Measurements from ENCODE around the gene SEM1.
"Not testable (repeated sequence)": the region's sequence is repeated elsewhere in the genome, so short reads cannot be mapped to it uniquely, and the experiment has no call there.

The SEM1 gene

DNA sequence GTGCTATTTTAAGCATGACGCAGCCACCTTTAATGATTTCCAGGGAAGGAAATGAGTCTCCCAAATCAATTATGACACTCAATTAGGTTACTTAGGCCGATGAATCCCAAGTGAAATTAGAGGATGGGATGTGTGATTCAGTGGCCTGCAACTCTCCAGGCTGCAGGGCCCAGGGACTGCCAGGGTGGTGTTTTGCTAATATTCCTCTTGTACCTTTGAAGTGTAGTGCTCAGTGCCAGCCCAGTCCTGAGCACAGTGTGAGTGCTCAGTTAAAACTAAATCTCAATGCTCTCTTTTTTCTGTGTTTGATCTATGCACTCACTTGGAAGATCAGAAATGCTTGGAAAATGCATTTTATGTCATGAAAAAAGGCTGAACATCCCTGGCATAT lies 51.6 kb downstream of the SEM1 start:
- no peak for DNase-seq

DNA sequence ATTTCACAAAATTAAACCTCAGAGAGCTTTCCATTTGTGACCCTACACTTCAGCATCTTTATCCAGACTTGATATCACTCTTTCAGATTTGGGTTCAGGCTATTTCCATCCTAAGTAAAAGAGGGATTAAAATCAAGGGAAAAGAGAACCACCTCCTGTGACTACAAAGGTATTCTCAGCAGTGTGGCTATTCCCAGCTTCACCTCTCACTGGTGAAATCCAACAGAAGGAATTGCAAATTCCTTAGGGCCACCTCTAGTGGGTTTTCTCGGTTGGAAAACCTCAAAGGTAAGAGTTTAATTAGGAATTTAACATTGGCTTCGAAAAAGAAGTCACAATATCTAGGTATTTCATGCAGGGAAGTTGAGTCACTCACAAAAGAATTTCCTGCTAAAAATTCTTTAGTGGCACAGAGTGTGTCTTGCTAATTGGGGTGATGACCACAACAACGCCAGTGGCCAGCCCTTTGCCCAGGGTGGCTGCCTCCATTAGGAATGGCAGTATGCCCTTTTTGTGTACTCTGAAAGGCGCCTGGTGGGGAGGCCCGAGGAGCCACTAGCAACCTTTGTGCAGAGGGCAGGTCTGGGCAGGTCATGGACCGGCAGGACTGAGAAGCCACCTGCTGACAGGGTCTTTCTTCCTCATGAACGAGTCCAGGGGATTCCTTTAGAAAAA lies 52.2 kb downstream of the SEM1 start:
- no peak for DNase-seq

DNA sequence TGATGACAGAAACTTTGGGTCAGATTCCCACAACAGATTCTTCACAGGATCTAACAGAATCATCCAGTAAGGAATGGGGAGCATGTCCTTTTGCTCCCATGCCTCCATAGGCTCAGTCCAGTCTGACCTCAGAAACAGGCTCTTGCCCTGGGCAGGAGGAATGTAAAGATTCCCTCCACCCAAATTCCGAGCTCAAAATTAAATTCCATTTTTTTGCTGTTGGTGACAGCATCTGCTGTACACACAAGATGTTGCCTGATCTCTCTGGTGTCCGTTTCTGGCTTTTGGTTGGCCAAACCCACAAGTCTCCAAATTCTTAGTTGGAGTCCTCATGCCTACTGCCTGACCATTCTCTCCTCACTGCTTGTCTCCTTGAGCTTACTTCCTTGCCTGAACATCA lies 53.7 kb downstream of the SEM1 start:
- no peak for DNase-seq

DNA sequence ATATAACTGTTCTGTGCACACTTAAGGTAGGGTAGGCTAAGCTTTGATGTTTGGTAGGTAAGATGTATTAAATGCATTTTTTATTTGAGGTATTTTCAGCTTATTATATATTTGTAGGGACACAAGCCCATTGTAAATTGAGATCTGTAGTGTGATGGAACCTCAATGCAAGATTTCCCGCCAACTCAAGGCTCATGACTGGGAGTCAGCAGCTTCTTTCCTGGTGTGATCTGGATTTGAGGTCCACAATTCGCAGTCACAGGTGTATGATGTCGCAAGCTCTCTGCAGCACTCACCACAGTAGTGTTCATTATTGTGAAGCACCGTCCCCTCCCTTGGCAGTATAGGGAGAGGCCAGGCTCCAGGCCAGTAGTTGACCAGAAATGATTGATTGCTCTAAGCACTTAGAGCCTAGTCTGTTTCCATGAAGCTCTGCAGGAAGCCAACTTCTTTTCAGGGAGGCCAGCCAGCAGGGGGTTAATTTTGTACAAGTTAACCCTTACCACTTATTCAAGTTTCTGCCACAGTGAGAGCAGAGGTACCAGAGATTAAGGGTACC lies 54.9 kb downstream of the SEM1 start:
- DNase-seq: no peak

DNA sequence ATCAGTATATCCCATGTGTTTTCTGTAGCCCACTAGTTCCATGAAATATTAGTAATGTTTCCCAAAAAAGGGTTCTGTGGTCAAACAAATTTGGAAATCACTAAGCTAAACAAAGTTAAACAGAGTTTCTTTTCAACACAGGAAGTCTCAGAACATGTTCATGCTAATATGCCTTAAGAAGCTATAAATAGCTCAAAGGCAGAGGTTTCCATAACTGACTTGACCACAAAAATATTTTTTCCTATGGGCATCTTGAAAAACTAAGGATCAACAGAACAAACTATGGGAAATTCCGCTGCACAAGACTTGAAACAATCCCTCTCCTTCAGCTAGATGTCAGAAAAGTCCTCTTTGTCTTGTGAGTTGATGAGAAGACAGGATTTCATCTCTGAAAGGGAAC lies 59.7 kb downstream of the SEM1 start:
- DNase-seq: no peak

DNA sequence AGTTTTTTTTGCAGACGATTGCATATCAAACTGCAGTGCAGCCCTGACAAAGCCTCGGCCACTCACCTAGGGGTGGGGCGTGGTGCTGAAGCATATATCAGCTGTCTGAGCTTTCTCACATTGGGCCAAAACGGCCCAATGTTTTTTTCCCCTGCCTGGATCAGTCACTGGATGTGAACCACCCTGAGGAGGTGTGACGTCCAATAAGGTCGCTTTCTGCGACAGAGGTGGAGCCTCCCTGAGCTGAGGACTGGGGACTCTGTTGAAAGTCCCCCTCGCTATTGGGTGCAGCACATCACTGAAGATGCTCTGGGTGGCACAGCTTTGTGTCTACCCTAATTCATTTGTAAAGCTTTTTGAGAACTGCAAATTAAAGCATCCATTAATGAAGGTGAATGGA lies 60.9 kb downstream of the SEM1 start:
- DNase-seq: no peak

DNA sequence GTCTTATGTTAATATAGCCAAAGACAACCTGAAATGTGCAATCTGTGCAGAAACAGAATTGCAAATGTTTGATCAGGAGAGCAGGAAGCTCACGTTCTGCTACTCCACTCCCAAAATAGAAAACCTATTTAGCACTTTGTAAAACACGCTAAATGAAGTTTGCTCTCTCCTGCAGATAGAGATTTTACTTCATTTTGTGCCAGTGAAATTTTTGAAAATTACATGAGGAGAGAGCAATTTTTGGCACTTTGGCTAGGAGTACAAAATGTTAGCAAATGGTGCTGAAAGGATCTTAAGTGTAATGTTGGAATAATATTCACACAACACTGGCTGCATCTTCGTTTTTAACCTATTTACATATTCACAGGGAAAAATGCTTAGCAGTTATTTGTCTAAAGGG lies 61.9 kb downstream of the SEM1 start:
- no peak for DNase-seq

DNA sequence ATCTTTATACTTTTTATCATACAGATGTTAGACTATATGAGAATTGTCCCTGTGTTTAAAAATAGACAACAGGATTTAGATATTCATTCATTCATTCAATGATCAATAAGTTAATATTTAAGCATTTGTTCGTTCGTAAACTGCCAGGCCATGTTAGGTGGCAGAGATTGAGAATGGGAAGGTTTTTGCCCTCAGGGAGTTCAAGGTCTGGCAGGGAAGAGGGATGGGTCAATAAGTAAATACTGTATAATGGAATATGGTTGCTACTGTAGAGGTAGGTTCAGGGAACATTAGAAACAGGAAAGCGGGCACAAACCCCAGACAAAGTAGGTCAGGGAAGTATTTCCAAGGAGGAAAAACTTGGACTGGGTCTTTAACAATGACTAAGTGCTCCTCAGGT lies 64.6 kb downstream of the SEM1 start:
- DNase-seq: no peak

DNA sequence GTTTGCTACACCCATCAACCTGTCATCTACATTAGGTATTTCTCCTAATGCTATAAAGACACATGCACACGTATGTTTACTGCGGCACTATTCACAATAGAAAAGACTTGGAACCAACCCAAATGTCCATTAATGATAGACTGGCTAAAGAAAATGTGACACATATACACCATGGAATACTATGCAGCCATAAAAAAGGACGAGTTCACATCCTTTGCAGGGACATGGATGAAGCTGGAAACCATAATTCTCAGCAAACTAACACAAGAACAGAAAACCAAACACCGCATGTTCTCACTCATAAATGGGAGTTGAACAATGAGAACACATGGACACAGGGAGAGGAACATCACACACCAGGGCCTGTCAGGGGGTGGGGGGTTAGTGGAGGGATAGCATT lies 66.2 kb downstream of the SEM1 start:
- DNase-seq: not testable (repeated sequence)

DNA sequence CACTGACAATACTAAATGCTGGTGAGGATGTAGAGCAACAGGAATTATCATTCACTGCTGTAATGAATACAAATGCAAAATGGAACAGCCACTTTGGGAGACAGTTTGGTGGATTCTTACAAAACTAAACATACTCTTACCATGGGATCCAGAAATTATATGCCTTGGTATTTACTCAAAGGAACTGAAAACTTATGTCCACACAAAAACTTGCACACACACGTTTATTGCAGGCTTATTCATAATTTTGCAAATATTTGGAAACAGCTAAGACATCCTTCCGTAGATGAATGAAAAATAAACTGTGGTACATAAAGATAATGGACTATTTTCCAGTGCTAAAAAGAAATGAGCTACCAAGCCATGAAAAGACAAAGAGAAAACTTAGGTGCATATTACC lies 69.6 kb downstream of the SEM1 start:
- DNase-seq: no peak
